NT2/D1 (cell line): ENCODE results near the gene SNTG2.

Experiments used
- DNase-seq: peaks from one replicate; pipeline ENCODE4 v3.0.0-alpha.2; 2011; ENCODE audit warnings: low read depth, low spot score
- H3K27me3 ChIP-seq: 2 replicates; pipeline ENCODE4 v1.6.0; 2011; ENCODE audit warnings: mild to moderate bottlenecking; ENCODE audit not compliant: insufficient read length, insufficient read depth
- H3K36me3 ChIP-seq: 2 replicates; pipeline ENCODE4 v1.6.1; 2011; ENCODE audit warnings: mild to moderate bottlenecking, low read length, mixed read lengths; ENCODE audit not compliant: insufficient read depth, insufficient read length
- H3K4me1 ChIP-seq: 2 replicates; pipeline ENCODE4 v1.5.1; 2011; ENCODE audit not compliant: insufficient read depth, insufficient read length
- H3K4me3 ChIP-seq: 2 replicates; pipeline ENCODE4 v1.5.1; 2011; ENCODE audit warnings: low read depth; ENCODE audit not compliant: insufficient read length
- H3K9ac ChIP-seq: 2 replicates; pipeline ENCODE4 v1.6.0; 2011; ENCODE audit warnings: low read depth; ENCODE audit not compliant: insufficient read length
- H3K9me3 ChIP-seq: 2 replicates; pipeline ENCODE4 v1.5.1; 2011; ENCODE audit warnings: mild to moderate bottlenecking, low read length; ENCODE audit not compliant: insufficient read depth
- SUZ12 ChIP-seq: IDR thresholded peaks from 2 replicates; pipeline ENCODE4 v1.6.1; 2011; ENCODE audit not compliant: insufficient read length, insufficient read depth; ENCODE audit errors: extremely low read depth
- YY1 ChIP-seq: IDR thresholded peaks from 2 replicates; pipeline ENCODE4 v1.6.1; 2011; ENCODE audit not compliant: insufficient read length, insufficient read depth
- ZNF274 ChIP-seq: IDR thresholded peaks from 2 replicates; pipeline ENCODE4 v1.6.1; 2011; ENCODE audit warnings: mild to moderate bottlenecking, low read depth, low read length

SNTG2 gene

GRCh38 chr2:920999-921398, 29.6 kb upstream of the SNTG2 start:
- DNase-seq: no peak
- Histone ChIP-seq H3K4me3 (no peak overlapping the region), H3K9ac (no peak overlapping the region), H3K9me3 (no peaks in the 10 kb centered on the region), H3K36me3 (no peaks in the 10 kb centered on the region), H3K4me1 (no peaks in the 10 kb centered on the region), H3K27me3 (no peaks in the 10 kb centered on the region)
- no peak for TF ChIP-seq SUZ12
- TF ChIP-seq ZNF274: no peak
- no peak for TF ChIP-seq YY1

- Histone ChIP-seq H3K36me3 (no peaks in the 10 kb centered on the region), H3K27me3 (no peaks in the 10 kb centered on the region), H3K4me1 (no peaks in the 10 kb centered on the region), H3K9me3 (peaks cover 3% of the 10 kb centered on the region; the same call in 1 of the 2 replicates), H3K4me3 (no peak overlapping the region), H3K9ac (no peak overlapping the region)
- no peak for TF ChIP-seq SUZ12
- TF ChIP-seq YY1: no peak
- no peak for TF ChIP-seq ZNF274
- DNase-seq: no peak
Observed at GRCh38 chr2:922185-922584, 28.5 kb upstream of the SNTG2 start.

GRCh38 chr2:923832-924601, 26.6 kb upstream of the SNTG2 start:
- no peak for TF ChIP-seq YY1
- no peak for TF ChIP-seq ZNF274
- no peak for TF ChIP-seq SUZ12
- Histone ChIP-seq H3K4me3 (no peak overlapping the region), H3K27me3 (no peaks in the 10 kb centered on the region), H3K9ac (no peak overlapping the region), H3K36me3 (no peaks in the 10 kb centered on the region), H3K9me3 (peaks cover 10% of the 10 kb centered on the region; the same call in 1 of the 2 replicates), H3K4me1 (no peaks in the 10 kb centered on the region)
- DNase-seq: no peak

GRCh38 chr2:924701-925100, 25.9 kb upstream of the SNTG2 start:
- Histone ChIP-seq H3K9me3 (peaks cover 10% of the 10 kb centered on the region; the same call in 1 of the 2 replicates), H3K4me3 (no peak overlapping the region), H3K4me1 (no peaks in the 10 kb centered on the region), H3K27me3 (no peaks in the 10 kb centered on the region), H3K9ac (no peak overlapping the region), H3K36me3 (no peaks in the 10 kb centered on the region)
- TF ChIP-seq ZNF274 (no peak), SUZ12 (no peak), YY1 (no peak)
- DNase-seq: no peak

GRCh38 chr2:925309-925708, 25.3 kb upstream of the SNTG2 start:
- Histone ChIP-seq H3K9me3 (peaks cover 10% of the 10 kb centered on the region; the same call in 1 of the 2 replicates), H3K9ac (no peak overlapping the region), H3K27me3 (no peaks in the 10 kb centered on the region), H3K36me3 (no peaks in the 10 kb centered on the region), H3K4me3 (no peak overlapping the region), H3K4me1 (no peaks in the 10 kb centered on the region)
- DNase-seq: no peak
- TF ChIP-seq YY1: no peak
- no peak for TF ChIP-seq ZNF274
- no peak for TF ChIP-seq SUZ12

- no peak for DNase-seq
- Histone ChIP-seq H3K4me1 (no peaks in the 10 kb centered on the region), H3K27me3 (no peaks in the 10 kb centered on the region), H3K9me3 (peaks cover 10% of the 10 kb centered on the region; the same call in 1 of the 2 replicates), H3K9ac (no peak overlapping the region), H3K36me3 (no peaks in the 10 kb centered on the region), H3K4me3 (no peak overlapping the region)
- TF ChIP-seq ZNF274 (no peak), YY1 (no peak), SUZ12 (no peak)
Observed at GRCh38 chr2:925711-926110, 24.9 kb upstream of the SNTG2 start.

GRCh38 chr2:926259-926793, 24.3 kb upstream of the SNTG2 start:
- no peaks in the 10 kb centered on the region for H3K27me3 ChIP-seq
- no peak for DNase-seq
- H3K4me3 ChIP-seq: no peak overlapping the region
- H3K4me1 ChIP-seq: no peaks in the 10 kb centered on the region
- no peaks in the 10 kb centered on the region for H3K36me3 ChIP-seq
- no peak for TF ChIP-seq YY1
- TF ChIP-seq ZNF274: no peak
- no peak for TF ChIP-seq SUZ12
- no peak overlapping the region for H3K9ac ChIP-seq
- H3K9me3 ChIP-seq: peaks cover 10% of the 10 kb centered on the region; the same call in 1 of the 2 replicates

- DNase-seq: no peak
- TF ChIP-seq YY1: no peak
- TF ChIP-seq SUZ12: no peak
- TF ChIP-seq ZNF274: no peak
- Histone ChIP-seq H3K9ac (no peak overlapping the region), H3K27me3 (no peaks in the 10 kb centered on the region), H3K36me3 (no peaks in the 10 kb centered on the region), H3K9me3 (peaks cover 10% of the 10 kb centered on the region; the same call in 1 of the 2 replicates), H3K4me3 (no peak overlapping the region), H3K4me1 (no peaks in the 10 kb centered on the region)
Observed at GRCh38 chr2:926896-927295, 23.8 kb upstream of the SNTG2 start.
